Stomach (tissue), 9 donors: ENCODE results near the gene USP11. TPM values are rescaled to one million over a fixed set of nuclear protein-coding genes. Genes with fewer than 3 reads are reported as not detected.

Experiments
- DNase-seq, 2 donors: peaks; one replicate each; pipeline versions ENCODE4 v3.0.0 to v3.0.0-alpha.2; 2013 to 2019
- H3K27ac ChIP-seq, 5 donors: fragments of 200-600 bp in 4 of 5; sonication (generic) in 4 of 5; one replicate each; pipeline ENCODE4 v1.5.1; 2013 to 2019; ENCODE audit warnings: mild to moderate bottlenecking in 1 of 5, moderate library complexity in 1 of 5
- H3K27me3 ChIP-seq, 3 donors: fragments of 200-600 bp; sonication (generic); one replicate each; pipeline ENCODE4 v1.5.1; 2017 to 2019; ENCODE audit warnings: mixed run types in 1 of 3
- H3K36me3 ChIP-seq, 4 donors: fragments of 200-600 bp; sonication (generic); 1 replicate in 3 of 4; 2 replicates in 1 of 4; pipeline ENCODE4 v1.5.1; 2016 to 2019
- H3K4me1 ChIP-seq, 4 donors: fragments of 200-600 bp; sonication (generic); one replicate each; pipeline ENCODE4 v1.5.1; 2016 to 2019
- H3K4me3 ChIP-seq, 4 donors: fragments of 200-600 bp; sonication (generic) in 3 of 4; one replicate each; pipeline ENCODE4 v1.5.1; 2016 to 2019; ENCODE audit warnings: mild to moderate bottlenecking in 1 of 4
- H3K9me3 ChIP-seq, 4 donors: fragments of 200-600 bp; sonication (generic); one replicate each; pipeline ENCODE4 v1.5.1; 2016 to 2019
- EP300 ChIP-seq: sonication (generic); formaldehyde crosslinking; IDR thresholded peaks from one replicate; pipeline ENCODE4 v1.6.1; 2017; ENCODE audit warnings: antibody characterized with exemption
- POLR2A ChIP-seq, 4 donors: fragments of 450-650 bp; IDR thresholded peaks; one replicate each; pipeline ENCODE4 v1.6.1; 2016; ENCODE audit warnings: antibody characterized with exemption in 4 of 4, control low read depth in 2 of 4, mild to moderate bottlenecking in 1 of 4, moderate library complexity in 1 of 4
- POLR2AphosphoS5 ChIP-seq, 3 donors: sonication (generic); formaldehyde crosslinking; IDR thresholded peaks; one replicate each; pipeline ENCODE4 v1.6.1; 2016; ENCODE audit warnings: antibody characterized with exemption in 3 of 3
- WGBS, 5 donors: extraction: QIAGEN DNeasy Blood & Tissue Kit in 3 of 5; methylation state at CpG; one replicate each; pipeline versions ENCODE4 v1.1.5 to v1.1.7; 2013 to 2018; 5-methylcytosine and 5-hydroxymethylcytosine counted together
- intact Hi-C: fragments of 100-400 bp; cut with DNase I; formaldehyde crosslinking; loops from one replicate; pipeline ENCODE4 v1.15.1; 2023; ENCODE audit warnings: low total_unique reads
- polyA plus RNA-seq, 3 donors: library from polyadenylated mRNA; stranded (reverse); fragments of 200-250 nt; gene quantifications; one replicate each; pipeline ENCODE4 v1.2.3, GENCODE V29; 2013
- total RNA-seq, 5 donors: library from RNA; depleted of rRNA; stranded (reverse); fragments of >200 nt; gene quantifications; one replicate each; pipeline versions ENCODE4 v1.1.0 to v1.2.3, GENCODE V29; 2014 to 2016
- TF ChIP-seq, protein P1 (sequence below), 7 experiments: fragments of 450-650 bp in 4 of 7; fragments of 200-600 bp in 3 of 7; sonication (generic) in 3 of 7; IDR thresholded peaks; one replicate each; pipeline ENCODE4 v1.5.1; 2016 to 2019; ENCODE audit warnings: antibody characterized with exemption in 7 of 7, control low read depth in 2 of 7, mild to moderate bottlenecking in 1 of 7
- donor health status: healthy with polysubstance abuse.
- donor health status: Bipolar disorder and iron deficiency.
- donor health status: healthy.

The USP11 gene
- total and polyA plus RNA-seq, 8 donors: 6.4 to 52.3 (median 17.5) TPM

DNA sequence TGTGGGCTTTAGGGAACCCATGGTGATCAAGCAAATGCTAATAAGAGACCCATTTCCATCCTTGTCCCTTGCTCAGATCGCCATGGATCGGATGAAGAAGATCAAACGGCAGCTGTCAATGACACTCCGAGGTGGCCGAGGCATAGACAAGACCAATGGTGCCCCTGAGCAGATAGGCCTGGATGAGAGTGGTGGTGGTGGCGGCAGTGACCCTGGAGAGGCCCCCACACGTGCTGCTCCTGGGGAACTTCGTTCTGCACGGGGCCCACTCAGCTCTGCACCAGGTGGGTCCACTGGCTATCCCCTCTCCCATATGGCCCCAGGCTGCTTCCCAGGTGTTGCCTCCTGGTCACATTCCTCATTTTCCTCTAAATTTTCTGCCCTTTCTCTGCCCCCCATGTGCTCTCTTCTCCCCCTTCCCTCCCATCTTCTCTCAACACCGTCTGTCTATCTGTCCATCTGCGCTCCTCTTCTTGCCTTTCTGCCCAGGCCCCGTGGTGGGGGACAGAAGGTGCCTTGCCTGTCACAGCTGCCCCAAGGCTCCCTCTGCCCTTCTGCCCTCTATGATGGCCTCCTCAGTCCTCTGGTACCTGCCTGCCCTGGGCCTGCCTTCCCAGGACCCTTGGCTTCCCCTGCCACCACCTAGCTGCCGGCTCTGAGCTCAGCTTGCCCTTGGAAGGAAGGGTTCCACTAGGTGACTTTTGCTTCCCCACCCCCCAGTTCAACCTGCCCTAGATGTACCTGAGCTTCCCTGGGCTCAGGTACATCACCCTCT lies 9.1 kb upstream of the USP11 start:
- no peaks in the 10 kb centered on the region for H3K9me3 ChIP-seq
- H3K4me3 ChIP-seq: no peak overlapping the region
- peaks cover 0 to 32% (median 22%) of the 10 kb centered on the region in 4 donors for H3K4me1 ChIP-seq
- H3K27me3 ChIP-seq: no peaks in the 10 kb centered on the region
- no peak for DNase-seq
- peaks cover 34 to 61% (median 55%) of the 10 kb centered on the region in 4 donors for H3K36me3 ChIP-seq
- intact Hi-C loops: no loop called here
- TF ChIP-seq, protein P1, sequence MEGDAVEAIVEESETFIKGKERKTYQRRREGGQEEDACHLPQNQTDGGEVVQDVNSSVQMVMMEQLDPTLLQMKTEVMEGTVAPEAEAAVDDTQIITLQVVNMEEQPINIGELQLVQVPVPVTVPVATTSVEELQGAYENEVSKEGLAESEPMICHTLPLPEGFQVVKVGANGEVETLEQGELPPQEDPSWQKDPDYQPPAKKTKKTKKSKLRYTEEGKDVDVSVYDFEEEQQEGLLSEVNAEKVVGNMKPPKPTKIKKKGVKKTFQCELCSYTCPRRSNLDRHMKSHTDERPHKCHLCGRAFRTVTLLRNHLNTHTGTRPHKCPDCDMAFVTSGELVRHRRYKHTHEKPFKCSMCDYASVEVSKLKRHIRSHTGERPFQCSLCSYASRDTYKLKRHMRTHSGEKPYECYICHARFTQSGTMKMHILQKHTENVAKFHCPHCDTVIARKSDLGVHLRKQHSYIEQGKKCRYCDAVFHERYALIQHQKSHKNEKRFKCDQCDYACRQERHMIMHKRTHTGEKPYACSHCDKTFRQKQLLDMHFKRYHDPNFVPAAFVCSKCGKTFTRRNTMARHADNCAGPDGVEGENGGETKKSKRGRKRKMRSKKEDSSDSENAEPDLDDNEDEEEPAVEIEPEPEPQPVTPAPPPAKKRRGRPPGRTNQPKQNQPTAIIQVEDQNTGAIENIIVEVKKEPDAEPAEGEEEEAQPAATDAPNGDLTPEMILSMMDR (IDR thresholded peaks at IDR 0.05): no peak
- TF ChIP-seq EP300 (no peak), POLR2AphosphoS5 (IDR thresholded peaks at IDR 0.05) (no peak), POLR2A (IDR thresholded peaks at IDR 0.05) (no peak)
- no peak overlapping the region for H3K27ac ChIP-seq
- WGBS, 5 donors: 87 to 100% (median 93%) methylated on average over 6 to 13 of the region's 13 CpGs

DNA sequence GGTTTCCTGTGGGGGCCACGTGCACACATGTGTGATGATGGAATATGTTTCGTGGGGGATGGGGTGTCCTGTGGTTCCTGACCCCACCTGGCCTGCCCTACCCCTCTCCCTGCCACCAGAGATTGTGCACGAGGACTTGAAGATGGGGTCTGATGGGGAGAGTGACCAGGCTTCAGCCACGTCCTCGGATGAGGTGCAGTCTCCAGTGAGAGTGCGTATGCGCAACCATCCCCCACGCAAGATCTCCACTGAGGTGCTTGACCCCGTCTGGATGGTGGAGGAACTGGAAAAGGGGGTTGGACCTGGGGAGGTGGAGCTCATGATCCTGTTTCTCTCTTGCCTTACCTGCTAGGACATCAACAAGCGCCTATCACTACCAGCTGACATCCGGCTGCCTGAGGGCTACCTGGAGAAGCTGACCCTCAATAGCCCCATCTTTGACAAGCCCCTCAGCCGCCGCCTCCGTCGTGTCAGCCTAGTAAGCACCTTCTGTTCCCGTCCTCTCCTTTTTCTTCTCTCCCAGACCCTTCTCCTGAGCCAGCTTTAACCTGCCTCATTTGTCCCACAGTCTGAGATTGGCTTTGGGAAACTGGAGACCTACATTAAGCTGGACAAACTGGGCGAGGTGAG lies 8.4 kb upstream of the USP11 start:
- intact Hi-C loops: no loop called here
- no peaks in the 10 kb centered on the region for H3K9me3 ChIP-seq
- DNase-seq: no peak
- H3K4me1 ChIP-seq: peaks cover 0 to 24% (median 20%) of the 10 kb centered on the region in 4 donors
- H3K27ac ChIP-seq: no peak overlapping the region
- TF ChIP-seq POLR2AphosphoS5 (IDR thresholded peaks at IDR 0.05): no peak
- TF ChIP-seq EP300: no peak
- no peak for TF ChIP-seq POLR2A (IDR thresholded peaks at IDR 0.05)
- TF ChIP-seq, protein P1 (IDR thresholded peaks at IDR 0.05): no peak
- no peak overlapping the region for H3K4me3 ChIP-seq
- 88 to 97% (median 92%) methylated on average over 6 to 17 of the region's 17 CpGs for WGBS, 5 donors
- no peaks in the 10 kb centered on the region for H3K27me3 ChIP-seq
- peaks cover 39 to 68% (median 62%) of the 10 kb centered on the region in 4 donors for H3K36me3 ChIP-seq

DNA sequence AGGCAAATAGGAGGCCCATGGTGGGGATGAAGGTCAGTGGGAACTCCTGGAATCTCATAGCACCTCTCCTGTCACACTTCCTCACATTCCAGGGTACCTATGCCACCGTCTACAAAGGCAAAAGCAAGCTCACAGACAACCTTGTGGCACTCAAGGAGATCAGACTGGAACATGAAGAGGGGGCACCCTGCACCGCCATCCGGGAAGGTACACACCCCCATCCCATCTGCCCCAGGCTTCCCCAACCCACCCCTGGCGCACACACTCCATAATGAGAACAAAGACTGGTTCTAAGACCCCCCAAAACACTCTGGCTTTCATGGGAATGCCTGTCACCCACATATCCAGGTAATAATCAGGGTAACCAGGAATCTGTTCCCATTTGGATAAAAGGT lies 7.9 kb upstream of the USP11 start:
- Histone ChIP-seq H3K9me3 (no peaks in the 10 kb centered on the region), H3K4me3 (no peak overlapping the region), H3K27me3 (no peaks in the 10 kb centered on the region), H3K4me1 (peaks cover 0 to 20% (median 15%) of the 10 kb centered on the region in 4 donors), H3K27ac (no peak overlapping the region), H3K36me3 (peaks cover 39 to 73% (median 67%) of the 10 kb centered on the region in 4 donors)
- intact Hi-C loops: no loop called here
- WGBS, 5 donors: 89 to 96% (median 92%) methylated on average over 2 to 4 of the region's 4 CpGs
- DNase-seq: no peak
- TF ChIP-seq POLR2AphosphoS5 (IDR thresholded peaks at IDR 0.05) (no peak), EP300 (no peak), POLR2A (IDR thresholded peaks at IDR 0.05) (no peak)
- TF ChIP-seq, protein P1 (IDR thresholded peaks at IDR 0.05): no peak

DNA sequence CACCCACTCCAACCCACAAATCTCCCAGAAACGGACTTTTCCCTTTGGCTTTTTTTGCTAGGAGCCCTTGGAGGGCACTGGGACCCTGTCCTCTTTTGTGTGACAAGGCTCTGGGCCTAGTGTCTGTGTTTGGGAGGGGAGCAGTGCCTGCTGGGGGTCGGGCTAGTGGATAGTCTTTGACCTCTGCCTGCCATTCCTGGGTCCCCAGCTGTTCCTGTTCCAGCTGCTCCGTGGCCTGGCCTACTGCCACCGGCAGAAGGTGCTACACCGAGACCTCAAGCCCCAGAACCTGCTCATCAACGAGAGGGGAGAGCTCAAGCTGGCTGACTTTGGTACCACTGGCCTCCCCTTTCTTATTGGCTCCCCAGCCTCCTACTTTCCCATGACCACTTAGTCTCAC lies 6.7 kb upstream of the USP11 start:
- peaks cover 0 to 8% (median 4%) of the 10 kb centered on the region in 4 donors for H3K4me1 ChIP-seq
- DNase-seq: no peak
- no peak overlapping the region for H3K27ac ChIP-seq
- TF ChIP-seq POLR2A (IDR thresholded peaks at IDR 0.05): no peak
- TF ChIP-seq, protein P1 (IDR thresholded peaks at IDR 0.05): no peak
- peaks cover 39 to 73% (median 67%) of the 10 kb centered on the region in 4 donors for H3K36me3 ChIP-seq
- H3K27me3 ChIP-seq: no peaks in the 10 kb centered on the region
- H3K9me3 ChIP-seq: no peaks in the 10 kb centered on the region
- intact Hi-C loops: no loop called here
- WGBS, 5 donors: 83 to 92% (median 87%) methylated on average over 3 to 6 of the region's 6 CpGs
- no peak overlapping the region for H3K4me3 ChIP-seq
